Activated naive CD4-positive, alpha-beta T cell treated with anti-CD3 and anti-CD28 coated beads, Interleukin-2, amount 50 U/mL, for 24 hours (primary cell): ENCODE measurements around the gene DLL3.
A peak's percentile ranks its signal among the peaks of the same experiment; 100 is the strongest.
"Not testable (repeated sequence)": the region's sequence is repeated elsewhere in the genome, so short reads cannot be mapped to it uniquely, and the experiment has no call there.

Experiments used
- H3K27ac Mint-ChIP-seq: one replicate; pipeline ENCODE4 v1.8.0; 2021; ENCODE audit warnings: mild to moderate bottlenecking, mixed read lengths
- H3K27me3 Mint-ChIP-seq: one replicate; pipeline ENCODE4 v1.8.0; 2021; ENCODE audit warnings: mixed read lengths
- H3K36me3 Mint-ChIP-seq: one replicate; pipeline ENCODE4 v1.8.0; 2021; ENCODE audit warnings: mixed read lengths
- H3K4me1 Mint-ChIP-seq: one replicate; pipeline ENCODE4 v1.8.0; 2021; ENCODE audit warnings: mixed read lengths
- H3K4me3 Mint-ChIP-seq: one replicate; pipeline ENCODE4 v1.8.0; 2021; ENCODE audit warnings: mild to moderate bottlenecking, mixed read lengths
- H3K9me3 Mint-ChIP-seq: one replicate; pipeline ENCODE4 v1.8.0; 2021; ENCODE audit warnings: mixed read lengths

The DLL3 gene

GRCh38 chr19:39498798-39499642 is at the start of gene DLL3:
TSS of gene DLL3 (plus strand) at chr19:39498947. CDS start at chr19:39498975, 28 bp downstream.
- Mint-ChIP-seq H3K27ac (no peak within 1 kb of the TSS), H3K9me3 (no peaks in the 10 kb centered on the region), H3K4me1 (peaks cover 26% of the 10 kb centered on the region), H3K4me3 (peak within 1 kb of the TSS; percentile 80), H3K36me3 (no peaks in the 10 kb centered on the region), H3K27me3 (peaks cover 26% of the 10 kb centered on the region)

- peak overlapping the region; percentile 90 for H3K27ac Mint-ChIP-seq
- H3K4me3 Mint-ChIP-seq = peak overlapping the region; percentile 100
- H3K9me3 Mint-ChIP-seq = no peaks in the 10 kb centered on the region
- H3K27me3 Mint-ChIP-seq = no peaks in the 10 kb centered on the region
- peaks cover 24% of the 10 kb centered on the region for H3K36me3 Mint-ChIP-seq
- H3K4me1 Mint-ChIP-seq = peaks cover 73% of the 10 kb centered on the region
Measured at GRCh38 chr19:39449116-39449797, 49.5 kb upstream of the DLL3 start.

- H3K9me3 Mint-ChIP-seq, H3K27me3 Mint-ChIP-seq: not testable (repeated sequence)
- Mint-ChIP-seq H3K27ac (peak overlapping the region; percentile 27), H3K36me3 (peaks cover 18% of the 10 kb centered on the region), H3K4me1 (peaks cover 65% of the 10 kb centered on the region), H3K4me3 (peak overlapping the region; percentile 5)
Measured at GRCh38 chr19:39451257-39451656, 47.5 kb upstream of the DLL3 start.

DNA sequence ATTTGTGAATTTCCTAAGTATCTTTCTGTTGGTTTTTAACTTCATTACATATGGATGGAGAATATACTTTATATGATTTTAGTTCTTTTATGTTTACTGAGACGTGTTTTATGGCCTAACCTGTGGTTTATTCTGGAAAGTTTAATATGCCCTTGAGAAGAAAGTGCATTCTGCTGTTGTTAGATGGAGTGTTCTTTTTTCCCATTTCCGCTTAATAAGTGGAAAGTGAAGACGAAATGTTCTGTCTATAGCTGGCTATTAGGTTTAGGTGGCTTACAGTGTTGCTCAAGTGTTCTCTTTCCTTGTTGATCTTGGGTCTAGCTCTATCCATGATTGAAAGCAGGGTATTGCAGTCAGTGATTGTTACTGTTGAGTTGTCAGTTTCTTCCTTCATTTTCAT is 35.3 kb upstream of the DLL3 start:
- no peak overlapping the region for H3K27ac Mint-ChIP-seq
- H3K4me3 Mint-ChIP-seq = no peak overlapping the region
- H3K27me3 Mint-ChIP-seq = no peaks in the 10 kb centered on the region
- H3K9me3 Mint-ChIP-seq = no peaks in the 10 kb centered on the region
- H3K4me1 Mint-ChIP-seq = no peaks in the 10 kb centered on the region
- peaks cover 16% of the 10 kb centered on the region for H3K36me3 Mint-ChIP-seq

DNA sequence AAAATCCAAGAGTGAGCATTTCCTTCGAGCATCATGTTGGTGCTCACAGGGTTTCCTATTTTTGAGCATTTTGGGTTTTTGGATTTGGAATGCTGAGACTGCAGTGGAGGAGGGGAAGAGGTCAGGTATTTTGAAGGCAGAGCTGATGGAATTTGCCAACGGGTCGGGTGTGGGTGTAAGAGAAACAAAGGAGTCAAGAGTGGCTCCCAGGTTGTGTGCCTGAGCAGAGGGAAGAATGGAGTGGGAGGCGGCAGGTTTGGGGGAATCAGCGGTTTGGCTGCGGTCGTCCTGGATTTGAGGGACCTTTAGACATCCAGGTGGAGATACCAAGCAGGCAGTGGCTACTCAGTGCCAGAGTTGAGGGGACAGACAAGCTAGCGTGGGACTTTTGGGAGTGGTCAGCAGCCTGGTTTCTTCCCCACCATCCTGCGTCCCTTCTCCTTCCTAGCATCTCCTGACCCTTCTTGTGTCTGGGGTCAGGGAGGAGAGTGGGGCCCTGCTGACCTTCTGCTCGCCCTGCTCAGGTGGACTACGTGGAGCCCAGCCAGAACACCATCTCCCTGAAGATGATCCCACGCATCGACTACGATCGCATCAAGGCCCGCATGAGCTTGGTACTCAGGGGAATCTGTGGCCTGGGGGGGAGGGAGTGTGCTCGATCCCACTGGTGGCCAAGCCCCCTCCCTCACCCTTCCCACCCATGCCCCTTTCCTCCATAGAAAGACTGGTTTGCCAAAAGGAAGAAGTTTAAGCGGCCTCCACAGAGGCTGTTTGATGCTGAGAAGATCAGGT is 32.6 kb upstream of the DLL3 start:
- Mint-ChIP-seq H3K27me3 (no peaks in the 10 kb centered on the region), H3K4me1 (peaks cover 7% of the 10 kb centered on the region), H3K36me3 (peaks cover 16% of the 10 kb centered on the region), H3K9me3 (no peaks in the 10 kb centered on the region), H3K27ac (peak overlapping the region; percentile 81), H3K4me3 (no peak overlapping the region)

- Mint-ChIP-seq H3K4me3 (no peak overlapping the region), H3K4me1 (peaks cover 11% of the 10 kb centered on the region), H3K9me3 (no peaks in the 10 kb centered on the region), H3K36me3 (peaks cover 22% of the 10 kb centered on the region), H3K27ac (no peak overlapping the region), H3K27me3 (no peaks in the 10 kb centered on the region)
Measured at GRCh38 chr19:39467941-39468340, 30.8 kb upstream of the DLL3 start.

GRCh38 chr19:39469036-39469435 is 29.7 kb upstream of the DLL3 start:
- Mint-ChIP-seq H3K4me3 (no peak overlapping the region), H3K4me1 (peaks cover 13% of the 10 kb centered on the region), H3K27ac (no peak overlapping the region), H3K36me3 (peaks cover 22% of the 10 kb centered on the region), H3K9me3 (no peaks in the 10 kb centered on the region), H3K27me3 (no peaks in the 10 kb centered on the region)

DNA sequence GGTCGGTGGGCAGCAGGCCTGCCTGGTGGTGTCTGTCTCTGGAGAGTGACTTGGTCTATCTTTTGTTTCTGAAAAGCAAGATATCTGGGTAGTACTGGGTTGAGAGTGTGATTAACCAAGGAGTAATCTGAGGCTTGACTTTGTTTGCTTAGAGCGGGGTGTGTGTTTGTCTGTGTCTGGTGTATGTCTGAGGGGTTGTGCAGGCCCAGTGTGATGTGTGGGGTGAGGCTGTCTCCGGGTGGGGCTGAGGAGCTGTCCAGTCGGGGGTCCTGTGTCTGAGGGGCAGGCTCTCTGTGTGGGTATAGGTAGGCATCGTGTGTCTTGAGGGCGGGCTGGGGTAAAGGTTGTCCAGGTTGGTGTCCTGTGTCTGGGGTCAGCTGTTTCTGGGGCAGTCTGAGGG is 29.2 kb upstream of the DLL3 start:
- Mint-ChIP-seq H3K36me3 (peaks cover 22% of the 10 kb centered on the region), H3K4me3 (no peak overlapping the region), H3K27ac (peak overlapping the region; percentile 66)

GRCh38 chr19:39470724-39471339 is 27.9 kb upstream of the DLL3 start:
- H3K4me1 Mint-ChIP-seq = peaks cover 15% of the 10 kb centered on the region
- H3K9me3 Mint-ChIP-seq = no peaks in the 10 kb centered on the region
- peaks cover 21% of the 10 kb centered on the region for H3K36me3 Mint-ChIP-seq
- H3K4me3 Mint-ChIP-seq = no peak overlapping the region
- H3K27ac Mint-ChIP-seq = peak overlapping the region; percentile 56
- no peaks in the 10 kb centered on the region for H3K27me3 Mint-ChIP-seq

More for the DNA sequence above, 29.2 kb upstream of the DLL3 start:
- Mint-ChIP-seq H3K4me1 (peaks cover 15% of the 10 kb centered on the region), H3K27me3 (no peaks in the 10 kb centered on the region), H3K9me3 (no peaks in the 10 kb centered on the region)

- H3K36me3 Mint-ChIP-seq = peaks cover 19% of the 10 kb centered on the region
- no peaks in the 10 kb centered on the region for H3K27me3 Mint-ChIP-seq
- H3K27ac Mint-ChIP-seq = peak overlapping the region; percentile 47
- H3K4me1 Mint-ChIP-seq = peaks cover 15% of the 10 kb centered on the region
- no peak overlapping the region for H3K4me3 Mint-ChIP-seq
- no peaks in the 10 kb centered on the region for H3K9me3 Mint-ChIP-seq
Measured at GRCh38 chr19:39471756-39472536, 26.8 kb upstream of the DLL3 start.

DNA sequence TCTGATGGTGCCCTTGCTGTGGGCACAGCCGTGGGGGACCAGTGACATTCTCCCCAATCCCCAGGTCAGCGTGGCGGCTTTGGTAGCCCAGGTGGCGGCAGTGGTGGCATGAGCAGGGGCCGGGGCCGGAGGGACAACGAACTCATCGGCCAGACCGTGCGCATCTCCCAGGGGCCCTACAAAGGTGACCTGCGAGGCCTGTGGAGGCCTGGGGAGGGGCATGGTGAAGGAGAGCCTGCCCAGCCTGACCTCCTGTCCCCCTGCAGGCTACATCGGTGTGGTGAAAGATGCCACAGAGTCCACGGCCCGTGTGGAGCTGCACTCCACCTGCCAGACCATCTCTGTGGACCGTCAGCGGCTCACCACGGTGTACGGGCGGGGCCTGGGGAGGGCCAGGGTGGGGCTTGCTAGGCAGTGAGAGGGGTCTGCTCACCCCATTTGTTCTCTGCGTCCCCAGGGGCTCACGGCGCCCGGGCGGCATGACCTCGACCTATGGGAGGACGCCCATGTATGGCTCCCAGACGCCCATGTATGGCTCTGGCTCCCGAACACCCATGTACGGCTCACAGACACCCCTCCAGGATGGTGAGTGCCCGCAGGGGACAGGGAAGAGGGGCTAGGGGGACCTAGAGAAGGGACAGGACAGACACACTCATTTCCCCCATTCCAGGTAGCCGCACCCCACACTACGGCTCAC is 25.9 kb upstream of the DLL3 start:
- Mint-ChIP-seq H3K9me3 (no peaks in the 10 kb centered on the region), H3K4me1 (peaks cover 15% of the 10 kb centered on the region), H3K27ac (peak overlapping the region; percentile 35), H3K36me3 (peaks cover 19% of the 10 kb centered on the region), H3K4me3 (no peak overlapping the region), H3K27me3 (no peaks in the 10 kb centered on the region)

GRCh38 chr19:39473443-39473960 is 25.2 kb upstream of the DLL3 start:
- Mint-ChIP-seq H3K27ac (no peak overlapping the region), H3K4me3 (no peak overlapping the region), H3K27me3 (no peaks in the 10 kb centered on the region), H3K4me1 (peaks cover 15% of the 10 kb centered on the region), H3K36me3 (peaks cover 19% of the 10 kb centered on the region), H3K9me3 (no peaks in the 10 kb centered on the region)

GRCh38 chr19:39474139-39474620 is 24.6 kb upstream of the DLL3 start:
- Mint-ChIP-seq H3K27me3 (no peaks in the 10 kb centered on the region), H3K36me3 (peaks cover 19% of the 10 kb centered on the region), H3K4me1 (peaks cover 15% of the 10 kb centered on the region), H3K4me3 (no peak overlapping the region), H3K9me3 (no peaks in the 10 kb centered on the region), H3K27ac (peak overlapping the region; percentile 62)

GRCh38 chr19:39475748-39476147 is 23.0 kb upstream of the DLL3 start:
- Mint-ChIP-seq H3K4me1 (peaks cover 23% of the 10 kb centered on the region), H3K27ac (no peak overlapping the region), H3K4me3 (no peak overlapping the region), H3K36me3 (peaks cover 15% of the 10 kb centered on the region), H3K9me3 (no peaks in the 10 kb centered on the region), H3K27me3 (no peaks in the 10 kb centered on the region)
